Mesendoderm (in vitro differentiated cells): ENCODE data around the gene PHF20.

Source experiments
- DNase-seq: peaks from one replicate; pipeline ENCODE4 v3.0.0; 2013
- H2AK5ac ChIP-seq: 2 replicates; pipeline ENCODE4 v1.6.1; 2013; ENCODE audit warnings: low read length, inconsistent platforms
- H2BK120ac ChIP-seq: 2 replicates; pipeline ENCODE4 v1.6.1; 2013; ENCODE audit warnings: low read depth, mild to moderate bottlenecking, low read length, moderate library complexity, mixed read lengths
- H2BK15ac ChIP-seq: replicated peaks from 2 replicates; pipeline ENCODE4 v1.6.1; 2013; ENCODE audit warnings: low read depth, mild to moderate bottlenecking, moderate library complexity
- H2BK5ac ChIP-seq: 2 replicates; pipeline ENCODE4 v1.6.1; 2013; ENCODE audit warnings: low read length, inconsistent platforms
- H3K18ac ChIP-seq: 2 replicates; pipeline ENCODE4 v1.6.1; 2013; ENCODE audit warnings: mild to moderate bottlenecking, low read length, mixed read lengths
- H3K23ac ChIP-seq: one replicate; pipeline ENCODE4 v1.6.1; 2013; ENCODE audit warnings: low read length
- H3K27ac ChIP-seq: 2 replicates; pipeline ENCODE4 v1.5.1; 2013; ENCODE audit warnings: low read depth, mild to moderate bottlenecking, inconsistent platforms, low read length, moderate library complexity
- H3K27me3 ChIP-seq: 2 replicates; pipeline ENCODE4 v1.6.1; 2013; ENCODE audit warnings: low read length, control low read depth, mild to moderate bottlenecking, inconsistent platforms; ENCODE audit not compliant: insufficient read depth, poor library complexity
- H3K36me3 ChIP-seq: 2 replicates; pipeline ENCODE4 v1.6.1; 2013; ENCODE audit warnings: low read length, inconsistent platforms; ENCODE audit not compliant: control insufficient read depth, insufficient read depth
- H3K4ac ChIP-seq: one replicate; pipeline ENCODE4 v1.6.1; 2013; ENCODE audit warnings: low read depth, mild to moderate bottlenecking, low read length, moderate library complexity
- H3K4me1 ChIP-seq: 2 replicates; pipeline ENCODE4 v1.6.1; 2013; ENCODE audit warnings: low read depth, low read length, inconsistent platforms; ENCODE audit not compliant: control insufficient read depth
- H3K4me2 ChIP-seq: 2 replicates; pipeline ENCODE4 v1.6.1; 2013; ENCODE audit warnings: low read length
- H3K4me3 ChIP-seq: 2 replicates; pipeline ENCODE4 v1.5.1; 2013; ENCODE audit warnings: mild to moderate bottlenecking, low read length
- H3K56ac ChIP-seq: one replicate; pipeline ENCODE4 v1.6.1; 2013; ENCODE audit warnings: low read length
- H3K79me1 ChIP-seq: 2 replicates; pipeline ENCODE4 v1.6.1; 2013; ENCODE audit warnings: low read length, inconsistent platforms
- H3K79me2 ChIP-seq: 2 replicates; pipeline ENCODE4 v1.6.1; 2013; ENCODE audit warnings: mild to moderate bottlenecking, low read length; ENCODE audit not compliant: control insufficient read depth, insufficient read depth
- H3K9ac ChIP-seq: 2 replicates; pipeline ENCODE4 v1.6.1; 2013; ENCODE audit warnings: low read length, inconsistent platforms
- H4K5ac ChIP-seq: one replicate; pipeline ENCODE4 v1.6.1; 2013; ENCODE audit warnings: low read length
- H4K8ac ChIP-seq: one replicate; pipeline ENCODE4 v1.6.1; 2013; ENCODE audit warnings: low read depth, mild to moderate bottlenecking, control low read depth, low read length, moderate library complexity
- WGBS: extraction: QIAGEN DNeasy Blood & Tissue Kit; methylation state at CpG from one replicate; pipeline ENCODE4 v1.1.7; 2013; ENCODE audit warnings: low lambda C conversion rate, missing lambda C conversion rate; ENCODE audit not compliant: insufficient coverage; ENCODE audit errors: extremely low coverage; 5-methylcytosine and 5-hydroxymethylcytosine counted together

The PHF20 gene

DNA sequence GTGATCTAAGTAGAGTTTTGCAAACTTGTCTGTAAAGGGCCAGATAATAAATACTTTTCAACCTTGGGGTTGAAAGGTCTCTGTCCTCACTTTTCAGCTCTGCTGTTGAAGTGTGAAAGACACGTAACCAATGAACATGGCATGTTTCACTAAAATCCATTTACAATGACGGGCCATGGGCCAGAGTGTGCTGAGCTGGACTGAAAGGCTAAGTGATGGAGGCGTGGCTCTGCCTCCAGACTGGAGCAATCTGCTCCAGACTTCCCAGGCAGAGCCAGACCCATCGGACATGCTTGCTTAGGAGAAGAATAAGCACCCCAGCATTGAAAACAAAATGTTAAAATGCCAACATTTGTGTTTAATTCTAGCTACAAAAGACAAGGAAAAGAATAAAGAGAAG is 141.1 kb downstream of the PHF20 start:
- DNase-seq, result no peak
- H3K79me2 ChIP-seq, result no peaks in the 10 kb centered on the region
- H4K8ac ChIP-seq, result no peak overlapping the region
- peaks cover 2% of the 10 kb centered on the region for H3K79me1 ChIP-seq
- no peak overlapping the region for H2AK5ac ChIP-seq
- H2BK120ac ChIP-seq, result no peak overlapping the region
- no peak overlapping the region for H3K4me2 ChIP-seq
- no peak overlapping the region for H3K56ac ChIP-seq
- no peaks in the 10 kb centered on the region for H3K27me3 ChIP-seq
- WGBS, result no CpG with 5 or more reads among the region's 4 CpGs
- H3K4me1 ChIP-seq, result peaks cover 2% of the 10 kb centered on the region
- H3K27ac ChIP-seq, result no peak overlapping the region
- H2BK5ac ChIP-seq, result no peak overlapping the region
- H3K4ac ChIP-seq, result no peak overlapping the region
- no peak overlapping the region for H4K5ac ChIP-seq
- no peak overlapping the region for H2BK15ac ChIP-seq
- H3K4me3 ChIP-seq, result no peak overlapping the region
- H3K23ac ChIP-seq, result no peak overlapping the region
- H3K18ac ChIP-seq, result no peak overlapping the region
- peaks cover 4% of the 10 kb centered on the region for H3K36me3 ChIP-seq
- no peak overlapping the region for H3K9ac ChIP-seq

DNA sequence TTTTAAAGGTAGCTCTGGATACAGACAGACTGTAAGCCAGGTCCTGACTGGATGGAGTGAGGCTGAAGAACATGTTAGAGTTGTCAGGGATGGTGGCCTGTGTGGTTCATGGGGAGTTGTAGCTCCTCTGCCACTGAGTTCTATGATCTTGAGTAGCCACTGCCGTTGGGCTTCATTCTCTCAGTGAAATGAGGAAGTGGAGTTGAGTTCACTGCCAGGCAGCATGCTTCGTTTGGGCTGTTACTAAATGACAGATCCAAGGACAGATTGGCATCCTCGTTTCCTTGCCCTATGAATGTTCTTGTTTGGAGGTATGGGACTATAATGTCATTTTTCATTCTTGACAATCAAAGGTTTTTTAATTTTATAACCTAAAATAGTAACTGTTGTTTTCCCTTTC is 145.3 kb downstream of the PHF20 start:
- Histone ChIP-seq H3K27me3 (no peaks in the 10 kb centered on the region), H3K9ac (no peak overlapping the region), H3K4me1 (no peaks in the 10 kb centered on the region), H3K23ac (no peak overlapping the region), H3K36me3 (peaks cover 4% of the 10 kb centered on the region), H4K8ac (no peak overlapping the region), H3K79me2 (no peaks in the 10 kb centered on the region), H3K4ac (no peak overlapping the region), H2AK5ac (no peak overlapping the region), H3K18ac (no peak overlapping the region), H2BK120ac (no peak overlapping the region), H2BK15ac (no peak overlapping the region), H4K5ac (no peak overlapping the region), H3K79me1 (no peaks in the 10 kb centered on the region), H3K27ac (no peak overlapping the region), H3K56ac (no peak overlapping the region), H3K4me2 (no peak overlapping the region), H3K4me3 (no peak overlapping the region), H2BK5ac (no peak overlapping the region)
- no peak for DNase-seq
- WGBS, result no CpG with 5 or more reads among the region's 3 CpGs

DNA sequence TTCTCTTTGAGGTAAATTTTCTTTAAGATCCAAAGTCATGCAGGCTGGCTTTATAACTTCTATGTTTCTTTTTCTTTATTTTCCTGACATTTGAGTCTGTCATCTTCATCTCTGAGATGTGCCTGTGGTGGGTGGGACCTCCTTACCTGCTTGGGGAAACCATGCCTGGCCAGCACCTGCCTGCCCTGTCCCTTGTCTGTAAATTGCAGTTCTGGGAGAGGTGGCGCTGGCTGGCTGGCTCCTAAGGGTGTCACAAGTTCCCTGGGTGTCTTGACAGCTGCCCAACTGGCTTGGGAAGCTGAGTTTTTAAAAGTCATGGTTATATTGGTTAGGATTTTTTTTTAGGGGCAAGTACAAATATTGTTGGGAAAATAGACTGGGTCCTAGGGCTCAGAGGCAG is 146.2 kb downstream of the PHF20 start:
- Histone ChIP-seq H4K5ac (no peak overlapping the region), H3K36me3 (peaks cover 4% of the 10 kb centered on the region)

DNA sequence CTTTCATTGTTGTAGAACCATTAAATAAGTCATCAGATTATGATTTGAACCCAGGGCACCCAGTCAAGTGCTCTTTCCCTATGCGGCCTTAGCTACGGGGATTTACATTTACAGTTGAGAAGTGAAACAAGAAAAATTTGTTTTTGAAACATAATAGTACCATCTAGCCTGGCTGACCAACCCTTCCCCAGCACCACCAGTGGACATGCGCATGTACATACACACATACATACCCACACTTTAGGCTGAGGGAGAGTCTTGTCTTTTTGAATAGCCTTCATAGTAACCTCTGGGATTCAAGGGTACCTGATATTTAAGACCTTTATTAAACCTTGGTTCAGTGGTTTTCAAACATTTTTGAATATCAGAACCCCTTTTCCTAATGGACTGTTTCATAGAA is 148.7 kb downstream of the PHF20 start:
- Histone ChIP-seq H3K4me1 (no peaks in the 10 kb centered on the region), H3K27ac (no peak overlapping the region), H3K56ac (no peak overlapping the region), H3K23ac (no peak overlapping the region), H3K4ac (no peak overlapping the region), H2AK5ac (no peak overlapping the region), H2BK5ac (no peak overlapping the region), H4K8ac (no peak overlapping the region), H3K36me3 (no peaks in the 10 kb centered on the region), H3K4me3 (no peak overlapping the region), H3K27me3 (no peaks in the 10 kb centered on the region), H3K79me2 (no peaks in the 10 kb centered on the region), H2BK15ac (no peak overlapping the region), H3K18ac (no peak overlapping the region), H3K79me1 (no peaks in the 10 kb centered on the region), H3K4me2 (no peak overlapping the region), H4K5ac (no peak overlapping the region), H3K9ac (no peak overlapping the region), H2BK120ac (no peak overlapping the region)
- WGBS, result no CpG with 5 or more reads among the region's 3 CpGs
- no peak for DNase-seq

More for the DNA sequence above, 146.2 kb downstream of the PHF20 start:
- no peak overlapping the region for H3K23ac ChIP-seq
- no peak overlapping the region for H2AK5ac ChIP-seq
- WGBS, result no CpG with 5 or more reads among the region's 1 CpG
- no peak overlapping the region for H3K4me2 ChIP-seq
- no peak overlapping the region for H3K4ac ChIP-seq
- no peak overlapping the region for H4K8ac ChIP-seq
- no peaks in the 10 kb centered on the region for H3K79me1 ChIP-seq
- DNase-seq, result no peak
- no peak overlapping the region for H3K18ac ChIP-seq
- no peak overlapping the region for H3K56ac ChIP-seq
- H3K27me3 ChIP-seq, result no peaks in the 10 kb centered on the region
- no peaks in the 10 kb centered on the region for H3K79me2 ChIP-seq
- no peak overlapping the region for H2BK15ac ChIP-seq
- H2BK120ac ChIP-seq, result no peak overlapping the region
- H3K9ac ChIP-seq, result no peak overlapping the region
- H3K27ac ChIP-seq, result no peak overlapping the region
- H3K4me3 ChIP-seq, result no peak overlapping the region
- H3K4me1 ChIP-seq, result no peaks in the 10 kb centered on the region
- no peak overlapping the region for H2BK5ac ChIP-seq

DNA sequence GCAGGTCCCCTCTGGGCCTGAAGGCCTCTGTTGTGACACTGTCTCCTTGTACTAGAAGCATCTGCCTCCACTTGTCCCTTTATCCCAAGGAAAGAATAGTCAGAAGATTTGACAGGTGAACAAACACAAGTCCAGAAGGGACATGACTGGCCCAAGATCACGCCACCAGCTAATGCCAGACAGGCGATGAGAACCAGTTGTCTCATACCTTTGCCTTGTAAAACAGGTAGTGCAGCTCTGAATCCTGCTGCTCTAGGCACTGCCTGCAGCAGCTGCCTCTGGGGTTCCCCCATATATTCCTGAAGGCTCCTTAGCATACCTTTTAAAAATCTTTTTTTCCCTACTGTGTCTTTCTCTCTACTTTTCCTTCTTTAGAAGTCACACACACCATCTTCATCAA is 157.5 kb downstream of the PHF20 start:
- peaks cover 6% of the 10 kb centered on the region for H3K36me3 ChIP-seq
- WGBS, result no CpG with 5 or more reads among the region's 2 CpGs
- H3K4me2 ChIP-seq, result no peak overlapping the region
- no peak overlapping the region for H3K27ac ChIP-seq
- H2AK5ac ChIP-seq, result no peak overlapping the region
- no peak overlapping the region for H3K18ac ChIP-seq
- H3K4ac ChIP-seq, result no peak overlapping the region
- DNase-seq, result no peak
- no peak overlapping the region for H3K9ac ChIP-seq
- H4K5ac ChIP-seq, result no peak overlapping the region
- H2BK120ac ChIP-seq, result no peak overlapping the region
- H2BK15ac ChIP-seq, result no peak overlapping the region
- H3K4me3 ChIP-seq, result no peak overlapping the region
- H4K8ac ChIP-seq, result no peak overlapping the region
- no peak overlapping the region for H3K23ac ChIP-seq
- no peaks in the 10 kb centered on the region for H3K27me3 ChIP-seq
- H2BK5ac ChIP-seq, result no peak overlapping the region
- peaks cover 3% of the 10 kb centered on the region for H3K4me1 ChIP-seq
- H3K79me2 ChIP-seq, result no peaks in the 10 kb centered on the region
- peaks cover under 1% of the 10 kb centered on the region for H3K79me1 ChIP-seq
- no peak overlapping the region for H3K56ac ChIP-seq

DNA sequence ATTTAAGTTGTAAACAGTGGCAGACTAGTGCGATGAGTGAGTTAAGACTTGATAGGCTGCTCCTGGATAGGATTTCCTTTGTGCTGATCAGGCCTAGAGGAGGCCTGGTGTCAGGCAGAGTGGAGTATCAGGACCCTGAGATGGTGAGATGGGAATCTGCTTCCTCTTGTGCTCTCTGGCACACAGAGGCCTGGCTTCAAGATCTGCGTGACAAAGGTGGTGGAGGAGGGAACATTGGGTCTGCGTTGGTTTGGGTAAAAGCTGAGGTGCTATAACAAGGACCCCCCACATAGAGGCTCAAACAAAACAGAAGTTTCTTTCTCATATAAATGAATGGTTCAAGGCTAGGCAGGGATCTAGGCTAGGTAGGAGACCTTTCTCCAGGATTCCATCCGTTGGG is 162.2 kb downstream of the PHF20 start:
- no CpG with 5 or more reads among the region's 4 CpGs for WGBS
- H3K9ac ChIP-seq, result no peak overlapping the region
- peak; percentile 3 for DNase-seq

More for the DNA sequence above, 162.2 kb downstream of the PHF20 start:
- H3K4me2 ChIP-seq, result no peak overlapping the region
- H3K79me1 ChIP-seq, result peaks cover 2% of the 10 kb centered on the region
- H3K27ac ChIP-seq, result no peak overlapping the region
- H3K23ac ChIP-seq, result no peak overlapping the region
- H2BK15ac ChIP-seq, result no peak overlapping the region
- H3K79me2 ChIP-seq, result no peaks in the 10 kb centered on the region
- H3K36me3 ChIP-seq, result no peaks in the 10 kb centered on the region
- no peaks in the 10 kb centered on the region for H3K27me3 ChIP-seq
- no peak overlapping the region for H3K18ac ChIP-seq
- H4K5ac ChIP-seq, result no peak overlapping the region
- H2BK120ac ChIP-seq, result no peak overlapping the region
- H3K4me1 ChIP-seq, result peaks cover 4% of the 10 kb centered on the region
- H2BK5ac ChIP-seq, result no peak overlapping the region
- no peak overlapping the region for H4K8ac ChIP-seq
- no peak overlapping the region for H2AK5ac ChIP-seq
- no peak overlapping the region for H3K4me3 ChIP-seq
- no peak overlapping the region for H3K4ac ChIP-seq
- H3K56ac ChIP-seq, result no peak overlapping the region
